Liver (tissue), 9 donors: ENCODE data around the gene SPP2. TPM values are rescaled to one million over a fixed set of nuclear protein-coding genes. Genes with fewer than 3 reads are reported as not detected.

Source experiments
- DNase-seq: peaks from one replicate; pipeline ENCODE4 v3.0.0-alpha.2; 2017; ENCODE audit warnings: low spot score
- H3K27ac ChIP-seq, 2 donors: one replicate each; pipeline ENCODE4 v1.7.0; 2013; ENCODE audit warnings: inconsistent platforms in 2 of 2, low read length in 2 of 2, control low read depth in 1 of 2, low read depth in 1 of 2, mild to moderate bottlenecking in 1 of 2
- H3K27me3 ChIP-seq, 4 donors: one replicate each; pipeline versions ENCODE4 v1.6.1 to v1.7.0; 2013; ENCODE audit warnings: low read length in 3 of 4, inconsistent platforms in 1 of 4, mild to moderate bottlenecking in 1 of 4, moderate library complexity in 1 of 4; ENCODE audit not compliant: control insufficient read depth in 4 of 4, insufficient read depth in 4 of 4
- H3K36me3 ChIP-seq, 4 donors: one replicate each; pipeline versions ENCODE4 v1.6.1 to v1.7.0; 2013; ENCODE audit warnings: low read length in 3 of 4, mild to moderate bottlenecking in 3 of 4, low read depth in 1 of 4, moderate library complexity in 1 of 4; ENCODE audit not compliant: control insufficient read depth in 4 of 4, insufficient read depth in 3 of 4
- H3K4me1 ChIP-seq, 4 donors: one replicate each; pipeline versions ENCODE4 v1.6.1 to v1.7.0; 2013; ENCODE audit warnings: low read length in 3 of 4, mild to moderate bottlenecking in 3 of 4, moderate library complexity in 1 of 4; ENCODE audit not compliant: control insufficient read depth in 4 of 4, insufficient read depth in 4 of 4
- H3K4me3 ChIP-seq, 3 donors: one replicate each; pipeline versions ENCODE4 v1.6.1 to v1.7.0; 2013; ENCODE audit warnings: low read length in 3 of 3, control low read depth in 1 of 3, low read depth in 1 of 3, mild to moderate bottlenecking in 1 of 3
- H3K9ac ChIP-seq, 2 donors: one replicate each; pipeline ENCODE4 v1.7.0; 2013; ENCODE audit warnings: low read length in 2 of 2, mild to moderate bottlenecking in 2 of 2, moderate library complexity in 2 of 2, control low read depth in 1 of 2, low read depth in 1 of 2
- H3K9me3 ChIP-seq, 4 donors: one replicate each; pipeline versions ENCODE4 v1.6.1 to v1.7.0; 2013; ENCODE audit warnings: low read length in 3 of 4; ENCODE audit not compliant: control insufficient read depth in 4 of 4
- ATF3 ChIP-seq: IDR thresholded peaks from 2 replicates; pipeline ENCODE4 v1.6.1; 2016; ENCODE audit warnings: antibody characterized with exemption
- CTCF ChIP-seq: fragments of 150-350 bp; IDR thresholded peaks from 2 replicates; pipeline ENCODE4 v1.5.1; 2017; ENCODE audit warnings: improper control_type of control experiment, low read depth, low read length; ENCODE audit not compliant: missing input control
- FOXA2 ChIP-seq: IDR thresholded peaks from 2 replicates; pipeline ENCODE4 v1.6.1; 2016; ENCODE audit warnings: antibody characterized with exemption
- GABPA ChIP-seq, 2 donors: IDR thresholded peaks in 1 of 2; conservative IDR thresholded peaks in 1 of 2; 2 replicates each; pipeline ENCODE4 v1.6.1; 2016; ENCODE audit warnings: antibody characterized with exemption in 2 of 2, mild to moderate bottlenecking in 1 of 2, moderate library complexity in 1 of 2
- HNF4A ChIP-seq, 2 donors: conservative IDR thresholded peaks; 2 replicates each; pipeline ENCODE4 v1.6.1; 2016; ENCODE audit warnings: antibody characterized with exemption in 2 of 2, mild to moderate bottlenecking in 2 of 2
- HNF4G ChIP-seq: IDR thresholded peaks from 2 replicates; pipeline ENCODE4 v1.6.1; 2016; ENCODE audit warnings: antibody characterized with exemption
- JUND ChIP-seq, 2 donors: IDR thresholded peaks; 2 replicates each; pipeline ENCODE4 v1.6.1; 2016; ENCODE audit warnings: antibody characterized with exemption in 2 of 2
- NR2F2 ChIP-seq: IDR thresholded peaks from 2 replicates; pipeline ENCODE4 v1.6.1; 2016; ENCODE audit warnings: antibody characterized with exemption
- RAD21 ChIP-seq, 2 donors: IDR thresholded peaks; 2 replicates each; pipeline ENCODE4 v1.6.1; 2016; ENCODE audit warnings: antibody characterized with exemption in 2 of 2, mild to moderate bottlenecking in 2 of 2
- REST ChIP-seq: IDR thresholded peaks from 2 replicates; pipeline ENCODE4 v1.6.1; 2016; ENCODE audit warnings: antibody characterized with exemption, mild to moderate bottlenecking
- RXRA ChIP-seq, 2 donors: IDR thresholded peaks; 2 replicates each; pipeline ENCODE4 v1.6.1; 2017 to 2018; ENCODE audit warnings: antibody characterized with exemption in 2 of 2, mild to moderate bottlenecking in 1 of 2
- SP1 ChIP-seq: IDR thresholded peaks from 2 replicates; pipeline ENCODE4 v1.6.1; 2018; ENCODE audit warnings: antibody characterized with exemption, mild to moderate bottlenecking
- TAF1 ChIP-seq: conservative IDR thresholded peaks from 2 replicates; pipeline ENCODE4 v1.6.1; 2016; ENCODE audit warnings: antibody characterized with exemption, mild to moderate bottlenecking
- YY1 ChIP-seq: IDR thresholded peaks from 2 replicates; pipeline ENCODE4 v1.6.1; 2016; ENCODE audit warnings: antibody characterized with exemption, mild to moderate bottlenecking
- WGBS: extraction: QIAGEN DNeasy Blood & Tissue Kit; methylation state at CpG from one replicate; pipeline ENCODE4 v1.1.7; 2013; 5-methylcytosine and 5-hydroxymethylcytosine counted together
- polyA plus RNA-seq, 2 donors: library from polyadenylated mRNA; stranded (reverse) in 1 of 2; unstranded in 1 of 2; fragments of 200-250 nt in 1 of 2; fragments of >200 nt in 1 of 2; fragmentation: Nextera tagmentation in 1 of 2; extraction: Ambion mirVana in 1 of 2; gene quantifications; one replicate each; pipeline versions ENCODE4 v1.2.1 to v1.2.3, GENCODE V29; 2013 to 2015
- total RNA-seq, 2 donors: library from RNA; depleted of rRNA; stranded (reverse); fragments of >200 nt; gene quantifications; one replicate each; pipeline ENCODE4 v1.2.3, GENCODE V29; 2014
- donor health status: healthy.
- donor health status: healthy.
- donor health status: healthy.
- donor health status: healthy.
- donor health status: healthy.

Gene SPP2
- total and polyA plus RNA-seq, 4 donors: 76.7 to 584 (median 147) TPM

DNA sequence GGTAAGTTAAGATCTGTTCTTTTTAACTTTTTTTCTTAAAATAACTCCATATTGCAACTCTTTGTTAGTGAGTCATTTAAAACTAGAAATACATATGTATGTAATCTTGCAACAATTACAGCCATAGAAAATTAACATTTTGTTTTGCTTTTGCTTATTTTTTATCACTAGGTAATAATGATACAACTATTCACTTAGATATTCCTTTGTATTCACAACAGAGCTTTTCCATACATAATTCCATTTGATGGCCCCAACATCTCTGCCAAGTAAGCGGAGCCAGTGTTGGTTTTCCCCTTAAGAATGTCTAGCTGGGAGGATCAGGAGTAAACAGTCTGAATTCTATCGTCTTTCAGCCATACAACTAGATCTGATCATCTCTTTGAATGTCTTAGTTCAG lies 16.1 kb downstream of the SPP2 start:
- Histone ChIP-seq H3K36me3 (peaks cover 0 to 42% (median 29%) of the 10 kb centered on the region in 4 donors), H3K27ac (no peak overlapping the region), H3K9me3 (peaks cover 0 to 2% (median 0%) of the 10 kb centered on the region in 4 donors), H3K9ac (no peak overlapping the region), H3K4me1 (peaks cover 0 to 5% (median 0%) of the 10 kb centered on the region in 4 donors), H3K4me3 (no peak overlapping the region), H3K27me3 (no peaks in the 10 kb centered on the region)
- no peak for DNase-seq
- 95% methylated on average over 2 of the region's 2 CpGs for WGBS
- no peak for TF ChIP-seq GABPA (IDR thresholded peaks at IDR 0.05 in 1 of 2, conservative IDR thresholded peaks at IDR 0.05 in 1 of 2)

GRCh38 chr2:234071664-234072063 lies 21.2 kb downstream of the SPP2 start:
- no peaks in the 10 kb centered on the region for H3K27me3 ChIP-seq
- no peak overlapping the region for H3K27ac ChIP-seq
- no peak overlapping the region for H3K9ac ChIP-seq
- WGBS: 84% methylated on average over 3 of the region's 3 CpGs
- TF ChIP-seq YY1: no peak
- no peak for TF ChIP-seq RAD21 (IDR thresholded peaks at IDR 0.05)
- TF ChIP-seq SP1: no peak
- TF ChIP-seq NR2F2: no peak
- no peak for TF ChIP-seq ATF3
- no peak for TF ChIP-seq JUND (IDR thresholded peaks at IDR 0.05)
- no peak for TF ChIP-seq RXRA (IDR thresholded peaks at IDR 0.05)
- TF ChIP-seq FOXA2: no peak
- TF ChIP-seq REST: no peak
- no peak for TF ChIP-seq HNF4G
- no peak for TF ChIP-seq HNF4A (conservative IDR thresholded peaks at IDR 0.05)
- no peak overlapping the region for H3K4me3 ChIP-seq
- H3K36me3 ChIP-seq: peaks cover 0 to 48% (median 36%) of the 10 kb centered on the region in 4 donors
- no peak for DNase-seq
- H3K4me1 ChIP-seq: peaks cover 0 to 5% (median 0%) of the 10 kb centered on the region in 4 donors
- peaks cover 0 to 2% (median 0%) of the 10 kb centered on the region in 4 donors for H3K9me3 ChIP-seq

- DNase-seq: no peak
- H3K4me1 ChIP-seq: peaks cover 0 to 5% (median 0%) of the 10 kb centered on the region in 4 donors
- WGBS: 91% methylated on average over 4 of the region's 4 CpGs
- TF ChIP-seq HNF4A (conservative IDR thresholded peaks at IDR 0.05): peak; percentile 28 to 48
- no peak for TF ChIP-seq CTCF
- peak; percentile 9 to 36 for TF ChIP-seq RXRA (IDR thresholded peaks at IDR 0.05)
- TF ChIP-seq ATF3: no peak
- TF ChIP-seq TAF1: no peak
- peaks cover 0 to 43% (median 31%) of the 10 kb centered on the region in 4 donors for H3K36me3 ChIP-seq
- H3K4me3 ChIP-seq: no peak overlapping the region
- H3K27ac ChIP-seq: no peak overlapping the region
- H3K27me3 ChIP-seq: no peaks in the 10 kb centered on the region
- H3K9ac ChIP-seq: no peak overlapping the region
- peaks cover 0 to 2% (median 0%) of the 10 kb centered on the region in 4 donors for H3K9me3 ChIP-seq
Observed at GRCh38 chr2:234072454-234072853, 22.0 kb downstream of the SPP2 start.
